Vagina (tissue), 2 donors: ENCODE data around the gene RPS17. TPM values are rescaled to one million over a fixed set of nuclear protein-coding genes. Genes with fewer than 3 reads are reported as not detected.
A peak's percentile ranks its signal among the peaks of the same experiment; 100 is the strongest.
"Not testable (repeated sequence)": the region's sequence is repeated elsewhere in the genome, so short reads cannot be mapped to it uniquely, and the experiment has no call there.

Experiments used
- DNase-seq, 2 donors: peaks; one replicate each; pipeline ENCODE4 v3.0.0-alpha.2; 2017; ENCODE audit errors: extremely low spot score in 2 of 2
- H3K27ac ChIP-seq: fragments of 200-600 bp; sonication (generic); one replicate; pipeline ENCODE4 v1.5.1; 2019
- H3K27me3 ChIP-seq: fragments of 200-600 bp; sonication (generic); one replicate; pipeline ENCODE4 v1.5.1; 2019
- H3K36me3 ChIP-seq, 2 donors: fragments of 200-600 bp; sonication (generic); one replicate each; pipeline ENCODE4 v1.5.1; 2017 to 2019
- H3K4me1 ChIP-seq: fragments of 200-600 bp; sonication (generic); one replicate; pipeline ENCODE4 v1.5.1; 2019
- H3K4me3 ChIP-seq, 2 donors: fragments of 200-600 bp; sonication (generic); 1 replicate in 1 of 2; 2 replicates in 1 of 2; pipeline ENCODE4 v1.5.1; 2016 to 2019
- H3K9me3 ChIP-seq: fragments of 200-600 bp; sonication (generic); one replicate; pipeline ENCODE4 v1.5.1; 2019
- CTCF ChIP-seq, 3 experiments: fragments of 450-650 bp in 2 of 3; fragments of 200-600 bp in 1 of 3; sonication (generic) in 1 of 3; IDR thresholded peaks; one replicate each; pipeline ENCODE4 v1.5.1; 2017 to 2019; ENCODE audit warnings: antibody characterized with exemption in 3 of 3, mild to moderate bottlenecking in 2 of 3, moderate library complexity in 2 of 3
- POLR2A ChIP-seq, 2 donors: fragments of 450-650 bp; IDR thresholded peaks; one replicate each; pipeline ENCODE4 v1.6.1; 2017; ENCODE audit warnings: antibody characterized with exemption in 2 of 2, mild to moderate bottlenecking in 2 of 2, moderate library complexity in 2 of 2
- POLR2AphosphoS5 ChIP-seq, 2 donors: sonication (generic); formaldehyde crosslinking; IDR thresholded peaks; one replicate each; pipeline ENCODE4 v1.9.0; 2017; ENCODE audit warnings: antibody characterized with exemption in 2 of 2, mild to moderate bottlenecking in 2 of 2, low read depth in 1 of 2; ENCODE audit not compliant: insufficient read depth in 1 of 2
- intact Hi-C: fragments of 100-400 bp; cut with DNase I; formaldehyde crosslinking; loops from one replicate; pipeline ENCODE4 v1.15.1; 2023
- total RNA-seq: library from RNA; depleted of rRNA; stranded (reverse); fragments of >200 nt; gene quantifications from one replicate; pipeline ENCODE4 v1.2.3, GENCODE V29; 2016

Gene RPS17
- total RNA-seq, 1 donor from 2014 or later = 1,829 TPM

- Histone ChIP-seq H3K4me1 (peaks cover 10% of the 10 kb centered on the region), H3K36me3 (peaks cover 0 to 37% of the 10 kb centered on the region in 2 donors), H3K4me3 (no peak overlapping the region), H3K27ac (no peak overlapping the region), H3K27me3 (no peaks in the 10 kb centered on the region), H3K9me3 (no peaks in the 10 kb centered on the region)
- TF ChIP-seq POLR2AphosphoS5 (IDR thresholded peaks at IDR 0.05; ENCODE audit: insufficient read depth in 1 of 2, low read depth in 1 of 2) = no peak
- no peak for TF ChIP-seq CTCF (IDR thresholded peaks at IDR 0.05)
- no peak for TF ChIP-seq POLR2A (IDR thresholded peaks at IDR 0.05)
- intact Hi-C loops = no loop called here
- no peak for DNase-seq
These were observed 7.8 kb downstream of the RPS17 start for GRCh38 chr15:82532383-82532990.

- intact Hi-C loops = no loop called here
- TF ChIP-seq CTCF (IDR thresholded peaks at IDR 0.05) (no peak), POLR2A (IDR thresholded peaks at IDR 0.05) (no peak), POLR2AphosphoS5 (IDR thresholded peaks at IDR 0.05; ENCODE audit: insufficient read depth in 1 of 2, low read depth in 1 of 2) (no peak)
- Histone ChIP-seq H3K27ac (no peak overlapping the region), H3K4me3 (no peak overlapping the region), H3K9me3 (no peaks in the 10 kb centered on the region), H3K36me3 (peaks cover 0 to 30% of the 10 kb centered on the region in 2 donors), H3K27me3 (no peaks in the 10 kb centered on the region), H3K4me1 (peaks cover 3% of the 10 kb centered on the region)
- DNase-seq = peak in 1 of 2 donors; percentile 75
These were observed 8.5 kb downstream of the RPS17 start for GRCh38 chr15:82531496-82532382.

- H3K4me3 ChIP-seq = peak overlapping the region in 1 of 2 donors; percentile 36
- intact Hi-C loops = no loop called here
- H3K27ac ChIP-seq = no peak overlapping the region
These were observed 9.5 kb downstream of the RPS17 start for GRCh38 chr15:82530606-82531379.

GRCh38 chr15:82530006-82530405 lies 10.3 kb downstream of the RPS17 start:
- H3K27me3 ChIP-seq = no peaks in the 10 kb centered on the region
- intact Hi-C loops = no loop called here
- H3K9me3 ChIP-seq = no peaks in the 10 kb centered on the region
- DNase-seq = peak in 1 of 2 donors; percentile 65
- H3K36me3 ChIP-seq = peaks cover 0 to 13% of the 10 kb centered on the region in 2 donors
- TF ChIP-seq CTCF (IDR thresholded peaks at IDR 0.05) (no peak), POLR2A (IDR thresholded peaks at IDR 0.05) (no peak), POLR2AphosphoS5 (IDR thresholded peaks at IDR 0.05; ENCODE audit: insufficient read depth in 1 of 2, low read depth in 1 of 2) (no peak)
- no peaks in the 10 kb centered on the region for H3K4me1 ChIP-seq
- no peak overlapping the region for H3K4me3 ChIP-seq
- H3K27ac ChIP-seq = no peak overlapping the region

More at GRCh38 chr15:82530606-82531379, 9.5 kb downstream of the RPS17 start:
- peak in 1 of 2 donors; percentile 86 for DNase-seq
- no peaks in the 10 kb centered on the region for H3K4me1 ChIP-seq
- H3K27me3 ChIP-seq = no peaks in the 10 kb centered on the region
- TF ChIP-seq POLR2A (IDR thresholded peaks at IDR 0.05) (no peak), CTCF (IDR thresholded peaks at IDR 0.05) (peak; percentile 67 to 76 (median 67)), POLR2AphosphoS5 (IDR thresholded peaks at IDR 0.05; ENCODE audit: insufficient read depth in 1 of 2, low read depth in 1 of 2) (no peak)
- H3K9me3 ChIP-seq = no peaks in the 10 kb centered on the region
- peaks cover 0 to 20% of the 10 kb centered on the region in 2 donors for H3K36me3 ChIP-seq

- intact Hi-C loops = not testable (repeated sequence)
These were observed 26.7 kb downstream of the RPS17 start for GRCh38 chr15:82513587-82513986.

GRCh38 chr15:82507693-82508092 lies 32.6 kb downstream of the RPS17 start:
- H3K4me1 ChIP-seq, H3K9me3 ChIP-seq, intact Hi-C loops, H3K27ac ChIP-seq, H3K36me3 ChIP-seq, H3K4me3 ChIP-seq, H3K27me3 ChIP-seq: not testable (repeated sequence)
- peak in 1 of 2 donors; percentile 55 for DNase-seq

More at GRCh38 chr15:82513587-82513986, 26.7 kb downstream of the RPS17 start:
- H3K4me1 ChIP-seq, H3K36me3 ChIP-seq, DNase-seq, H3K9me3 ChIP-seq, H3K27me3 ChIP-seq, H3K27ac ChIP-seq, H3K4me3 ChIP-seq: not testable (repeated sequence)

GRCh38 chr15:82507087-82507486 lies 33.2 kb downstream of the RPS17 start:
- DNase-seq, H3K36me3 ChIP-seq, H3K27ac ChIP-seq, H3K27me3 ChIP-seq, intact Hi-C loops, H3K4me3 ChIP-seq, H3K9me3 ChIP-seq, H3K4me1 ChIP-seq: not testable (repeated sequence)

GRCh38 chr15:82505842-82506241 lies 34.4 kb downstream of the RPS17 start:
- H3K36me3 ChIP-seq, DNase-seq, H3K27ac ChIP-seq, H3K4me3 ChIP-seq, H3K9me3 ChIP-seq, intact Hi-C loops, H3K4me1 ChIP-seq, H3K27me3 ChIP-seq: not testable (repeated sequence)
